H1 (cell line): ENCODE results near the gene ASIC2. TPM values are rescaled to one million over a fixed set of nuclear protein-coding genes. Genes with fewer than 3 reads are reported as not detected.
A peak's percentile ranks its signal among the peaks of the same experiment; 100 is the strongest.

Experiments used
- FOSL1 ChIP-seq: IDR thresholded peaks from 2 replicates; pipeline ENCODE4 v1.6.1; 2011; ENCODE audit warnings: mild to moderate bottlenecking, low read depth, low read length, moderate library complexity; ENCODE audit not compliant: insufficient read depth
- JUN ChIP-seq: IDR thresholded peaks from 2 replicates; pipeline ENCODE4 v1.6.1; 2011; ENCODE audit warnings: low read depth, mild to moderate bottlenecking, improper control_type of control experiment, low read length
- KDM4A ChIP-seq: IDR thresholded peaks from one replicate; pipeline ENCODE4 v1.7.1; 2012; ENCODE audit warnings: low read depth, mild to moderate bottlenecking, moderate library complexity, low read length, inconsistent platforms; ENCODE audit not compliant: severe bottlenecking
- RBBP5 ChIP-seq: IDR thresholded peaks from 2 replicates; pipeline ENCODE4 v1.7.1; 2012; ENCODE audit warnings: low read depth, mild to moderate bottlenecking, inconsistent platforms, low read length, moderate library complexity, borderline replicate concordance
- SIX5 ChIP-seq: IDR thresholded peaks from 2 replicates; pipeline ENCODE4 v1.6.1; 2011; ENCODE audit warnings: mild to moderate bottlenecking, low read depth, low read length
- polyA plus RNA-seq, 7 experiments: library from polyadenylated mRNA; depleted of rRNA in 3 of 7; stranded (reverse) in 5 of 7; unstranded in 2 of 7; fragments of >200 nt in 5 of 7; fragments of 200-250 nt in 2 of 7; gene quantifications; 1 replicate in 5 of 7; 2 replicates in 1 of 7; 4 replicates in 1 of 7; pipeline versions ENCODE4 v1.2.1 to v1.2.3, GENCODE V29; 2011 to 2013; ENCODE audit warnings: missing spikeins in 2 of 7, mixed read lengths in 2 of 7
- total RNA-seq: library from RNA; stranded (reverse); fragmentation: NEBNext Ultra II Directional; extraction: Animal tissue kit (Norgen Biotek cat#: 25700); gene quantifications from 2 replicates; pipeline ENCODE4 v1.2.1, GENCODE V29; 2021
- TF ChIP-seq, protein P1 (sequence below), 3 experiments: IDR thresholded peaks; 1 replicate in 2 of 3; 2 replicates in 1 of 3; pipeline versions ENCODE4 v1.5.1 to v1.6.1; 2011; ENCODE audit warnings: low read length in 3 of 3, mild to moderate bottlenecking in 3 of 3, inconsistent platforms in 2 of 3, low read depth in 1 of 3, moderate library complexity in 1 of 3; ENCODE audit not compliant: insufficient read depth in 1 of 3; ENCODE audit errors: control extremely low read depth in 1 of 3
- TF ChIP-seq, protein P2 (sequence below): IDR thresholded peaks from 2 replicates; pipeline ENCODE4 v1.6.1; 2012; ENCODE audit warnings: inconsistent platforms

ASIC2 gene
- total and polyA plus RNA-seq, 2 of the 8 experiments (the other 6 are each of a cell fraction or from before 2014, with no cell fraction given) = 0.86 to 1.2 TPM

DNA sequence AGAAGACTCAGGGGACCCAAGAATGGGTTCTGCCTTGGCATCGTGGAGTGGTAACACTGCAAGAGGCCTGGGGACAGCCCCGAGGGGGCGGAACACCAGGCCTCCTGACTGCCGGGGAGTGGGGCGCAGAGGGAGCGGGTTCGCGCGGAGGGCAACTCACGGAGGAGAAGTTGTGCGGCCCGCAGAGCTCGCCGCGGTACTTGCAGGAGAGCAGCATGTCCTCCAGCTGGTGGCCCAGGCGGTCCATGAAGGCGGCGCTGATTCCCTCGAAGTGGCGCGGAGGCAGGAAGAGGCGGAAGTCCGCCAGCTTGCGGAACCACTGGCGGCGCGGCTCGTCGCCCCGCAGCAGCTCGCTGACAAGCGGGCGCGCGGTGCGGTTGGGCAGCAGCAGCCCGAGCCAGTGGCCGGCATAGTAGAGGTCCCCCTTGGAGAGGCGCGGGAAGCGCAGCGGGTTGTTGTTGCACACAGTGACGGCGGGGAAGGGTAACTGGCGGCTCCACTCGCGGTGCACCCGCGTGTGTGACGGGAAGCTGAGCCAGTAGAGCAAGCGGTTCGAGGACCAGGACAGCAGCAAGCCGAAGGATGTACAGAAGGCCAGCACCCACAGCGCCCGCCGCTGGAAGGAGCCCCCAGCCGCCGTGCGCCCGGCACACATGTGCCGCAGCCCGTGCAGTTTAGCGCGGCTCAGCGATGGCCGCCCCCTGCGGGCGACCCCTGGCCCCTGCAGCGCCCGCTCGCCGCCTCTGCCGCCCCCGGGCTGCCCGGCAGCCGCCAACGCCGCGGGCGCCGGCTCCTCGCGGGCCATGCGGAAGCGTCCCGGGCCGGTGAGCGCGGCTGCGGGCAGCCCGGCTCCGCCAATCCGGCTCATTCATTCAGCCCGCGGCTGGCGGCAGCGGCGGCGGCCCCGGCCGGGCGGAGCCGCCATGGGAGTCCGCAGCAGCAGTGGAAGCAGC is 1.6 kb downstream of the ASIC2 start (continued):
- TF ChIP-seq, protein P1, sequence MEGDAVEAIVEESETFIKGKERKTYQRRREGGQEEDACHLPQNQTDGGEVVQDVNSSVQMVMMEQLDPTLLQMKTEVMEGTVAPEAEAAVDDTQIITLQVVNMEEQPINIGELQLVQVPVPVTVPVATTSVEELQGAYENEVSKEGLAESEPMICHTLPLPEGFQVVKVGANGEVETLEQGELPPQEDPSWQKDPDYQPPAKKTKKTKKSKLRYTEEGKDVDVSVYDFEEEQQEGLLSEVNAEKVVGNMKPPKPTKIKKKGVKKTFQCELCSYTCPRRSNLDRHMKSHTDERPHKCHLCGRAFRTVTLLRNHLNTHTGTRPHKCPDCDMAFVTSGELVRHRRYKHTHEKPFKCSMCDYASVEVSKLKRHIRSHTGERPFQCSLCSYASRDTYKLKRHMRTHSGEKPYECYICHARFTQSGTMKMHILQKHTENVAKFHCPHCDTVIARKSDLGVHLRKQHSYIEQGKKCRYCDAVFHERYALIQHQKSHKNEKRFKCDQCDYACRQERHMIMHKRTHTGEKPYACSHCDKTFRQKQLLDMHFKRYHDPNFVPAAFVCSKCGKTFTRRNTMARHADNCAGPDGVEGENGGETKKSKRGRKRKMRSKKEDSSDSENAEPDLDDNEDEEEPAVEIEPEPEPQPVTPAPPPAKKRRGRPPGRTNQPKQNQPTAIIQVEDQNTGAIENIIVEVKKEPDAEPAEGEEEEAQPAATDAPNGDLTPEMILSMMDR (IDR thresholded peaks at IDR 0.05; ENCODE audit: control extremely low read depth in 1 of 3, insufficient read depth in 1 of 3, low read depth in 1 of 3, low read length in 3 of 3) = peak; percentile 29 to 49 (median 36)
- no peak for TF ChIP-seq SIX5
- TF ChIP-seq, protein P2, sequence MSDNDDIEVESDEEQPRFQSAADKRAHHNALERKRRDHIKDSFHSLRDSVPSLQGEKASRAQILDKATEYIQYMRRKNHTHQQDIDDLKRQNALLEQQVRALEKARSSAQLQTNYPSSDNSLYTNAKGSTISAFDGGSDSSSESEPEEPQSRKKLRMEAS = peak; percentile 11; the same call in 1 of the 2 replicates
- peak; percentile 87 for TF ChIP-seq KDM4A
- no peak for TF ChIP-seq JUN
- TF ChIP-seq FOSL1 = no peak
- TF ChIP-seq RBBP5 = peak; percentile 68; the same call in 1 of the 2 replicates
- TF ChIP-seq, all 59 proteins: peak for 10
